K562 (cell line): Measurements from ENCODE around the gene TMEM181.

Experiments
- CTCF ChIP-seq, 3 experiments: IDR thresholded peaks in 2 of 3; conservative IDR thresholded peaks in 1 of 3; 2 replicates each; pipeline ENCODE4 v1.5.1; 2011 to 2012; ENCODE audit warnings: low read length in 3 of 3, mild to moderate bottlenecking in 3 of 3, control low read depth in 2 of 3, improper control_type of control experiment in 1 of 3, inconsistent platforms in 1 of 3, low read depth in 1 of 3, mixed read lengths in 1 of 3, moderate library complexity in 1 of 3; ENCODE audit not compliant: insufficient read depth in 2 of 3
- POLR2A ChIP-seq: fragments of 450-650 bp; conservative IDR thresholded peaks from 2 replicates; pipeline ENCODE4 v1.6.1; 2016
- POLR2AphosphoS5 ChIP-seq: IDR thresholded peaks from 2 replicates; pipeline ENCODE4 v1.6.1; 2011; ENCODE audit warnings: mild to moderate bottlenecking, low read depth, low read length, moderate library complexity; ENCODE audit not compliant: control insufficient read depth, insufficient read depth
- RAD21 ChIP-seq, 2 experiments: fragments of 250-450 bp in 1 of 2; fragments of 450-650 bp in 1 of 2; sonication (Bioruptor Pico) in 1 of 2; formaldehyde crosslinking in 1 of 2; IDR thresholded peaks in 1 of 2; conservative IDR thresholded peaks in 1 of 2; 2 replicates each; pipeline versions ENCODE4 v1.4.0 to v1.8.0; 2020 to 2022; ENCODE audit warnings: mild to moderate bottlenecking in 2 of 2, moderate library complexity in 1 of 2
- RHOXF2B ChIP-seq: fragments of 250-450 bp; sonication (Bioruptor Pico); conservative IDR thresholded peaks from 2 replicates; pipeline ENCODE4 v1.5.1; 2021
- TF ChIP-seq, protein P1 (sequence below): sonication (generic); formaldehyde crosslinking; IDR thresholded peaks from 2 replicates; pipeline ENCODE4 v1.8.0; 2022; ENCODE audit warnings: mild to moderate bottlenecking, missing genetic modification reagents

GRCh38 chr6:158663625-158664165 lies 103.8 kb downstream of the TMEM181 start:
- TF ChIP-seq RAD21 (CRISPR knock-in tag; conservative IDR thresholded peaks at IDR 0.05 in 1 of 2, IDR thresholded peaks at IDR 0.05 in 1 of 2) (no peak), RHOXF2B (no peak), POLR2A (no peak), POLR2AphosphoS5 (no peak), CTCF (IDR thresholded peaks at IDR 0.05 in 2 of 3, conservative IDR thresholded peaks at IDR 0.05 in 1 of 3; ENCODE audit: insufficient read depth in 2 of 3, low read depth in 1 of 3, low read length in 3 of 3) (no peak)
- TF ChIP-seq, protein P1, sequence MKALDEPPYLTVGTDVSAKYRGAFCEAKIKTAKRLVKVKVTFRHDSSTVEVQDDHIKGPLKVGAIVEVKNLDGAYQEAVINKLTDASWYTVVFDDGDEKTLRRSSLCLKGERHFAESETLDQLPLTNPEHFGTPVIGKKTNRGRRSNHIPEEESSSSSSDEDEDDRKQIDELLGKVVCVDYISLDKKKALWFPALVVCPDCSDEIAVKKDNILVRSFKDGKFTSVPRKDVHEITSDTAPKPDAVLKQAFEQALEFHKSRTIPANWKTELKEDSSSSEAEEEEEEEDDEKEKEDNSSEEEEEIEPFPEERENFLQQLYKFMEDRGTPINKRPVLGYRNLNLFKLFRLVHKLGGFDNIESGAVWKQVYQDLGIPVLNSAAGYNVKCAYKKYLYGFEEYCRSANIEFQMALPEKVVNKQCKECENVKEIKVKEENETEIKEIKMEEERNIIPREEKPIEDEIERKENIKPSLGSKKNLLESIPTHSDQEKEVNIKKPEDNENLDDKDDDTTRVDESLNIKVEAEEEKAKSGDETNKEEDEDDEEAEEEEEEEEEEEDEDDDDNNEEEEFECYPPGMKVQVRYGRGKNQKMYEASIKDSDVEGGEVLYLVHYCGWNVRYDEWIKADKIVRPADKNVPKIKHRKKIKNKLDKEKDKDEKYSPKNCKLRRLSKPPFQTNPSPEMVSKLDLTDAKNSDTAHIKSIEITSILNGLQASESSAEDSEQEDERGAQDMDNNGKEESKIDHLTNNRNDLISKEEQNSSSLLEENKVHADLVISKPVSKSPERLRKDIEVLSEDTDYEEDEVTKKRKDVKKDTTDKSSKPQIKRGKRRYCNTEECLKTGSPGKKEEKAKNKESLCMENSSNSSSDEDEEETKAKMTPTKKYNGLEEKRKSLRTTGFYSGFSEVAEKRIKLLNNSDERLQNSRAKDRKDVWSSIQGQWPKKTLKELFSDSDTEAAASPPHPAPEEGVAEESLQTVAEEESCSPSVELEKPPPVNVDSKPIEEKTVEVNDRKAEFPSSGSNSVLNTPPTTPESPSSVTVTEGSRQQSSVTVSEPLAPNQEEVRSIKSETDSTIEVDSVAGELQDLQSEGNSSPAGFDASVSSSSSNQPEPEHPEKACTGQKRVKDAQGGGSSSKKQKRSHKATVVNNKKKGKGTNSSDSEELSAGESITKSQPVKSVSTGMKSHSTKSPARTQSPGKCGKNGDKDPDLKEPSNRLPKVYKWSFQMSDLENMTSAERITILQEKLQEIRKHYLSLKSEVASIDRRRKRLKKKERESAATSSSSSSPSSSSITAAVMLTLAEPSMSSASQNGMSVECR (CRISPR knock-in tag): no peak
